Loucy (cell line): ENCODE data around the gene ERG28.

ENCODE experiments used
- H2AFZ ChIP-seq: fragments of 200-600 bp; sonication (generic); 2 replicates; pipeline ENCODE4 v1.6.0; 2016; ENCODE audit warnings: antibody characterized with exemption, mild to moderate bottlenecking, low read length, moderate library complexity
- H3F3A ChIP-seq: fragments of 200-600 bp; 2 replicates; pipeline ENCODE4 v1.6.0; 2016; ENCODE audit warnings: antibody characterized with exemption, low read depth, mild to moderate bottlenecking
- H3K27me3 ChIP-seq: fragments of 200-600 bp; sonication (generic); 2 replicates; pipeline ENCODE4 v1.6.1; 2014; ENCODE audit warnings: low read length, mild to moderate bottlenecking; ENCODE audit not compliant: insufficient read depth, poor library complexity, severe bottlenecking
- H3K36me3 ChIP-seq: fragments of 200-600 bp; sonication (generic); 2 replicates; pipeline ENCODE4 v1.6.1; 2016; ENCODE audit warnings: low read length; ENCODE audit not compliant: insufficient read depth
- H3K4me1 ChIP-seq: fragments of 200-600 bp; sonication (generic); 2 replicates; pipeline ENCODE4 v1.5.1; 2014; ENCODE audit warnings: low read length, mild to moderate bottlenecking; ENCODE audit not compliant: insufficient read depth, poor library complexity, severe bottlenecking
- H3K4me2 ChIP-seq: fragments of 200-600 bp; sonication (generic); 2 replicates; pipeline ENCODE4 v1.6.0; 2014; ENCODE audit warnings: antibody characterized with exemption, low read length, low read depth, mild to moderate bottlenecking; ENCODE audit not compliant: poor library complexity, severe bottlenecking
- H3K4me3 ChIP-seq: fragments of 200-600 bp; sonication (generic); 2 replicates; pipeline ENCODE4 v1.5.1; 2014; ENCODE audit warnings: low read length, mild to moderate bottlenecking, mixed read lengths; ENCODE audit not compliant: poor library complexity, severe bottlenecking
- H3K79me2 ChIP-seq: fragments of 200-600 bp; sonication (generic); 2 replicates; pipeline ENCODE4 v1.6.1; 2014; ENCODE audit warnings: low read length; ENCODE audit not compliant: insufficient read depth
- H3K9ac ChIP-seq: fragments of 200-600 bp; sonication (generic); 2 replicates; pipeline ENCODE4 v1.6.0; 2014; ENCODE audit warnings: mild to moderate bottlenecking, low read depth, low read length, moderate library complexity; ENCODE audit not compliant: poor library complexity, severe bottlenecking
- H3K9me2 ChIP-seq: fragments of 200-600 bp; sonication (generic); replicated peaks from 2 replicates; pipeline ENCODE4 v1.6.1; 2016; ENCODE audit warnings: low read depth, low read length, mixed read lengths
- H3K9me3 ChIP-seq: fragments of 200-600 bp; sonication (generic); 2 replicates; pipeline ENCODE4 v1.6.1; 2014; ENCODE audit warnings: mild to moderate bottlenecking, antibody characterized with exemption, low read length, low read depth; ENCODE audit not compliant: insufficient read depth
- H4K20me1 ChIP-seq: fragments of 200-600 bp; sonication (generic); 2 replicates; pipeline ENCODE4 v1.6.0; 2014; ENCODE audit warnings: antibody characterized with exemption, low read length, mild to moderate bottlenecking; ENCODE audit not compliant: insufficient read depth, poor library complexity, severe bottlenecking
- EZH2phosphoT487 ChIP-seq: fragments of 200-600 bp; IDR thresholded peaks from 2 replicates; pipeline ENCODE4 v1.6.1; 2018; ENCODE audit warnings: antibody characterized with exemption, mild to moderate bottlenecking, moderate library complexity, borderline replicate concordance
- TF ChIP-seq, protein P1 (sequence below): fragments of 200-600 bp; sonication (generic); conservative IDR thresholded peaks from 2 replicates; pipeline ENCODE4 v1.5.1; 2014; ENCODE audit warnings: mild to moderate bottlenecking, antibody characterized with exemption, low read length

ERG28 gene

DNA sequence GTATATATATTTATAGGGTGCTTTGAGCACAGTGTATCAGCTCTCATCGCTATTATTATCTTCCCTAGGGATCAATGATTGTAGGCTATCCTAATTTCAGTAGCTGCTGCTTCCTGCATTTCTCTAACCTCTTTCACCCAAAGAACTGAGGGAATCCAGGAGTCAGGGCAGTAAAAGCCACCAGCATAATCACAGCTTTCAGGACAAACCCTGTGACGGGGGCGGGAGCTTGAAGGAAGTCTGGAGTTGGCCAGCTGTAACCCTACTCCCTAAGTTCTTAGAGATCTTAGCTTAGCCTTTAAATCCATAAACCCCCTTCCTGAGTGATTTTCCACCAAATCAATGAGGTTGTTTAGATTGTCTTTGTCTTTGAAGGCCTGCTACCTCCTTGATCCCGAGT, 48.5 kb downstream of the ERG28 start:
- Histone ChIP-seq H3K9ac (no peak overlapping the region), H3K9me2 (no peaks in the 10 kb centered on the region), H3K4me3 (no peak overlapping the region), H2AFZ (no peak overlapping the region), H3K27me3 (no peaks in the 10 kb centered on the region), H3K9me3 (no peaks in the 10 kb centered on the region), H3K4me1 (no peaks in the 10 kb centered on the region), H3K4me2 (no peak overlapping the region), H3F3A (no peaks in the 10 kb centered on the region), H3K79me2 (no peaks in the 10 kb centered on the region), H4K20me1 (no peaks in the 10 kb centered on the region), H3K36me3 (no peaks in the 10 kb centered on the region)
- no peak for TF ChIP-seq EZH2phosphoT487
- TF ChIP-seq, protein P1, sequence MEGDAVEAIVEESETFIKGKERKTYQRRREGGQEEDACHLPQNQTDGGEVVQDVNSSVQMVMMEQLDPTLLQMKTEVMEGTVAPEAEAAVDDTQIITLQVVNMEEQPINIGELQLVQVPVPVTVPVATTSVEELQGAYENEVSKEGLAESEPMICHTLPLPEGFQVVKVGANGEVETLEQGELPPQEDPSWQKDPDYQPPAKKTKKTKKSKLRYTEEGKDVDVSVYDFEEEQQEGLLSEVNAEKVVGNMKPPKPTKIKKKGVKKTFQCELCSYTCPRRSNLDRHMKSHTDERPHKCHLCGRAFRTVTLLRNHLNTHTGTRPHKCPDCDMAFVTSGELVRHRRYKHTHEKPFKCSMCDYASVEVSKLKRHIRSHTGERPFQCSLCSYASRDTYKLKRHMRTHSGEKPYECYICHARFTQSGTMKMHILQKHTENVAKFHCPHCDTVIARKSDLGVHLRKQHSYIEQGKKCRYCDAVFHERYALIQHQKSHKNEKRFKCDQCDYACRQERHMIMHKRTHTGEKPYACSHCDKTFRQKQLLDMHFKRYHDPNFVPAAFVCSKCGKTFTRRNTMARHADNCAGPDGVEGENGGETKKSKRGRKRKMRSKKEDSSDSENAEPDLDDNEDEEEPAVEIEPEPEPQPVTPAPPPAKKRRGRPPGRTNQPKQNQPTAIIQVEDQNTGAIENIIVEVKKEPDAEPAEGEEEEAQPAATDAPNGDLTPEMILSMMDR, result no peak

DNA sequence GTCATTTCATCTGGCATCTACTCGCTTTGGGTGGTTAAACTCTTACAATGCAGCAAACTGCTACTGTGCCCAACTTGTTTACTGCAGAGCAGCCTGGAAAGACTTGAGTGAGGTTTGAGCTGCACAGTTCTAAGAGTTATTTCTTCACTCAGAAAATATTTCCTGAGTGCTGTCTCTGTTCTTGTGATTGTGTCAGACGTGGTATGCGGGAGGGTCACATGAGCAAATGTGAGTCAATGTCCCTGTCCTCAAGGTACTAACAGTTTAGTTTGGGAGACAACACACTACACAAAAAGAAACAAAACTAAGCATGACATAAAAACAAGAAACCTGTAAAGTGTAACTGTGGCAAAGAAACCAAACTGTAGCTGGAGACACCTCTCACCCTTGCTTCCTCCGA, 49.8 kb downstream of the ERG28 start:
- H3K9me3 ChIP-seq, result no peaks in the 10 kb centered on the region

DNA sequence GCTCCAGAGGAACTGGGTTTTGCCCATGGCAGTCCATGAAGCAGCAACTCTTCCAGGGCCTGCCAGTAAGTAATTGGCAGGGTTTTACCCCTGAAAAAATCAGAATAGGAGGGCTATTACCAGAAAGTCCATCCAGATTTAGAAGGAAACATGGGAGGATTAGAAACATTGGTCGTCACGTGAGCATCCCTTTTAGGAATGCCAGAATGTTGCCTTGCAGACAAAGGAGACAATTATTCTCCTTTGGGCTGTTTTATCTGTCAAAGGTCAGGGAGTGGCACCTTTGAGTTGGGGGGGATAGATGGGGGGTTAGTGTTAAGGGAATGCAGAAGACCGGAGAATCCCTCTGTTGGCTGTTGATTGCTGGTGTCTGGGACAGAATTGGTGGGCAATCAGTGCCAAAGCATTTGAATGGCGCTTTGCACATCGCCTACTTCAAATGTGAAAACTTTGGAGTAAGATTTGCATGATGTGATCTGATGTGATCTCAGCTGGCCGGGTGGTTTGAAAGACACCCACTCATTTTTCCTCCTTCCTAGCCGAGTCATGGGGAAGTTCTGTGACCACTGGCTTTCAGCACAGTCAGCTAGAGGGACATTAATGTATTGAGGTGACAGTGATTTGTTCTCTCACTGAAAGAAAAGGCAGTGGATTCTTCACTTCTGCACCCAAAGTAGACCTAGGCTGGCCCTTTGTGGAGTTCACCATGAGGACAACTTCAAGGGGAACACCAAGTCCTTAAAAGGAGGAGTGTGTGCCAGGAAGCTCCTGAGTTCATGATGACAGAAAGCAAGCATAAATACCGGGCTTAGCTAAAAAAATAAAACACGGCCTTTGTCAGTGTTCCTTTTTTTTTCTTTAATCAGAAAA, 50.8 kb downstream of the ERG28 start:
- Histone ChIP-seq H3K9ac (no peak overlapping the region), H3F3A (no peaks in the 10 kb centered on the region), H3K79me2 (no peaks in the 10 kb centered on the region)

More for the DNA sequence above, 49.8 kb downstream of the ERG28 start:
- Histone ChIP-seq H3K4me1 (no peaks in the 10 kb centered on the region), H2AFZ (no peak overlapping the region), H3K36me3 (no peaks in the 10 kb centered on the region), H4K20me1 (no peaks in the 10 kb centered on the region), H3F3A (no peaks in the 10 kb centered on the region), H3K9me2 (no peaks in the 10 kb centered on the region), H3K9ac (no peak overlapping the region), H3K79me2 (no peaks in the 10 kb centered on the region), H3K27me3 (no peaks in the 10 kb centered on the region), H3K4me2 (no peak overlapping the region), H3K4me3 (no peak overlapping the region)
- TF ChIP-seq EZH2phosphoT487, result no peak
- TF ChIP-seq, protein P1, result no peak

More for the DNA sequence above, 50.8 kb downstream of the ERG28 start:
- H3K4me1 ChIP-seq, result no peaks in the 10 kb centered on the region
- H3K36me3 ChIP-seq, result no peaks in the 10 kb centered on the region
- no peak overlapping the region for H3K4me3 ChIP-seq
- no peak for TF ChIP-seq EZH2phosphoT487
- TF ChIP-seq, protein P1, result no peak
- H3K27me3 ChIP-seq, result no peaks in the 10 kb centered on the region
- H3K9me2 ChIP-seq, result no peaks in the 10 kb centered on the region
- H2AFZ ChIP-seq, result no peak overlapping the region
- no peaks in the 10 kb centered on the region for H3K9me3 ChIP-seq
- H4K20me1 ChIP-seq, result no peaks in the 10 kb centered on the region
- H3K4me2 ChIP-seq, result no peak overlapping the region
